Non-pigmented ciliary epithelial cell (primary cell): Measurements from ENCODE around the gene IMPACT.

Source experiments
- DNase-seq: peaks from one replicate; pipeline ENCODE4 v3.0.0-alpha.2; 2010; ENCODE audit warnings: low read depth

IMPACT gene

DNA sequence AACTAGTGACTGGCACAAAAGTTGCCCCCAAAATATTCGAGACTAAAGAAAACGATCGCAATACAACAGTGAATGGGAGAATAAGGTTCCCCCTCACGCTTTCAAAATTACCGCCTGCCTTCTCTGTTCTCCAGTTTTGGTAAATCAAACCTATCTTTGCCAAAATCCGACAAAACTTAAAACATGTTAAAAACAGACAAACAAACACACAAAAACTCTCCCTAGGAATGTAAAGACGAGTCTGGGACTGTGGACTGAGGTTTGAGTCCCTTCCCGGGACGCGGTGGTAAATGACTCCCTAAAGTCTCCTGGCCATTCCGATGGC, 435 bp upstream of the IMPACT start:
- DNase-seq, result no peak

DNA sequence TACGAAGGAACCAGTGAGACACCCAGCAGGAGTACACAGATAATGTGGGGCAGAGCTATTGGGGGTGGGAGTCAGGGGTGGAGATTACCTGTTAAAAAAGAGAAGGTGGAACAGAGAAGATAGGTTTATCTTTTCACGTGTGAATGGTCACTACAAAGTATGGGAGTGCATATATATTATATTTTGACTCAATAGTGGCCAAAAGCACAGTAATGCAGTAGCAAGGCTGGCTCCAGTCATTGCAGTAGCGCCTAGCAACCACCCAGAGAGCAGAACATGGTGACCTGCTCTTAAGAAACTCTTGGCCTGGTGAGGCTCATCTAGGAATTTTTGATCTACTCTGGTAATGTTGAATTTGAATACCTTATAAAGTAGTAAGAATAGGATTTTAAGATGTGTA, 1.0 kb downstream of the IMPACT start:
- DNase-seq, result no peak

DNA sequence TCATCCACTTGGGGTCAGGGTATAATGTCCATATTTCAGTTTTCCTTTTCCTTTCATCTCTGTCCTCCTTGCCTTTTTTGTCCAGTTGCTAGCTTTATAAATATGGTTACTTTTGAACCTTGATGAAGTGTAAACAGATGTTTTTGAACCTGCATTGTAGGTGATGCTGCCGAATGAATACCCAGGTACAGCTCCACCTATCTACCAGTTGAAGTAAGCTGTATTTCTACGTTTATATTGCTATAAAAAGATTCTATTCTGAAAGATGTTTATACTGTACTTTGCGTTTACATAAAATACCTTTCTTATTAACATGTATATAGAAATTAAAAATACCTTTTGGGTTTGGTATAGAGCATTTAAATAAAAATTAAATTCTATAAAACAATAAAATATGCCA, 2.2 kb downstream of the IMPACT start:
- no peak for DNase-seq

DNA sequence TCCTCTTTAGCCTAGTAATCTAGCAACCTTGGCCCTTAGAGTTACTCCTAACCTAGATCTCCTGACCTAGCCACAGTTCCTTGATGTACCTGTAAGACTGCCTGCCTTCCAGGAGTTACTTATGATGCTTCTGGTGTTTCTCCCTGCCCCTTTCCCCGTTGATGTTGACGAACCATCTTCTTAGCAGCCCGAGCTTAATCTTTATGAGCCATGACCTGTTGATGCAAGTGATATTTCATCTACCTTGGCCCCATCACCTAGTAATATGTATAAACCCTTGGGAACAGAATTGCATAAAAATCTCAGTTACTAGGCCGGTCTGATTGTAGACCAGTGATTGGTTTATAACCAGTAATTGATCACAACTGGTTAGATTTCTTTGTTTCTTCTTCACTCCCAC, 2.7 kb downstream of the IMPACT start:
- no peak for DNase-seq

DNA sequence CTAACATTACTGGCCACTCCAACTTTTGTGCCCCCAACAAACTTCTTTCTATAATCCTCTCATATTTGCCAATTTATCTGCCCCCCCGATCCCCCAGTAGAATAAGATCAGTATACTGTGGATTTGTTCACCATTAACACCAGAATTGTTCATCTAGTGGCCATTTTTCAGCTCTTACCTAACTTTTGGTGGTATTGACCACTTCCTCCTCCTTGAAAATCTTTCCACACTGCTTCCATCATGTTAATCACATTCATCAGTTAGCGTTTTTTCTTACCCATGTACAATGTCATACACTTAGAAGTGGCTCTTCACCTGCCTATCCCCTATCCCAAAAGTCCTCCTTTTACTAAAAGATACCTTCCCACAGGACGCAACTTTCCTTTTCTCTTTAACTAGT, 6.1 kb downstream of the IMPACT start:
- no peak for DNase-seq

DNA sequence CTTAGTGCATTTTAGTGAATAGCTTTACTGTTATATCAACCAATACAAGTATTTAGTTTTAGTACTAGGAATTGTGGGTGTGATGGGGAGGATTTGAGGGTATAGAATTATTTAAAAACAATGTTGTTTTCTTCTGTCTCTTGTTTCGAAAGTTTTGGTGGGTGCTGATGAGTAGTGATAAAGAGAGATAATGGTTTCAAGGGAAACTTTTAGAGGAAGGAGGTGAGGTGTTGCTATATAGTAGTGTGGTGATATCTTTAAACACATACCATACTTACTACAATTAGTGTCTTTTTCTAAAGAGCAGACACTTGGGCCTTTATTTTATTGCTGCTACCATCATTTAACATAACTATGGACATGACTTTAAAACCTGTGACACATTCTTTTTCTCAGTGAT, 10.5 kb downstream of the IMPACT start:
- no peak for DNase-seq

DNA sequence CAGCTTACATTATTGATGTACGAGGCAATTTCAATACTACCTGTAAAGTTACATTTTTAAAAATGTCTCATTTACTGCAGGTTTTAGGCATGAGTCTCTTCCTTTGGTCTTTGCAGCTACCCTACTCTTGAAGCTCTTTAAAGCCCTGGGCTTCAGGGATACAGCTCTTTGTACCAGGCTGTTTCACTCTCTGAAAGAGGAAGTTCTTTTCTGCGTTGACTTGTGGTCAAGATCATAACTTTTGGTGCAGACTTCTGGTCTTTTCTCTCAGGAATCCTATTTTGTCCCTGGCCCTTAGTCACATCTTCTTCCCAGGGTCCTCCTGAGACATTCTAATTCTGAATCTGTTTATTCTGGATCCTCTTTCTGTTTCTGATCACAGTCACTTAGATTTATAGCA, 17.4 kb downstream of the IMPACT start:
- no peak for DNase-seq

DNA sequence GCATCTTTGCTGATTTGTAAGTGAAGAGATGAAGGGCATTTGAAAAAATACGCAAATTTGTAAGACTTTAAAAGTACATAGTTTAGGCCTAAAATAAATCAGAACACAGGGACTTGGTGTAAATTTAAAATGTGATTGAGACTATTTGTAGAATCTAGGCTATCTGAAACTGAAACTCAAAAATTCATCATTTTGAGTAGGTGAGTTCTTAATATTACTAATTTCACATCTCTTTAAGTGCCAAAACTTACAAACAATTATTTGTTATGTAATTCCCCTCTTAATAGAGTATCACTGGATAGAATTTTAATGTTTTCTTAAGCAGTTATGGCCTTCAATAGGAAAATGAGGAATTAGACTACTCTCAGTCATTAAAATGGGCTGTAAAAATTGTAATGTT, 20.0 kb downstream of the IMPACT start:
- no peak for DNase-seq

DNA sequence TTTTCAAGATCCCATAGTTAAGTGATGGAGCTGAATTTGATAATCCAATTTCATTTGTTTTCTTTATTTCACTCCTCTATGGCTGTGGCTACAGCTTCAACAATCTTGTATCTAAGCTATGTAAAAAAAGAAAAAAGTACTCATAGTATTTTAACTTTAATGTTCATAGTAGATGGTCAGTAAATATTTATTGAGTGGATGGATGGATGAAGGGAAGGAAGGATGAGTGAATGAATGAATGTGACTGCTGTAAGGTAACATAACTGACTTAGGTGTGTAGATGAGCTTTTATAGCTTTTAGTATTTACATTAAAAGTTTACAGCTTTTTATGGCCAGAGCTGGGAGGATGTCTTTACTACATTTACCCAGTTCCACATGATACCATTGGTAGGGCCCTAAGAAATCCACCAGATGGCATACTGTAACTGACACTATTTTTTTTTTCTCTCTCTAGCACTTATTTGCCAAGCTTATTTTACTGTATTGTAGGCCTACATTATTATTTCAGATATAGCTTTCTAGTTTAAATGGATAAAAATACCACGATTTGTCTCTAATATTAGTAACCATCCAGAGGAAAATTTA, 20.6 kb downstream of the IMPACT start:
- no peak for DNase-seq

DNA sequence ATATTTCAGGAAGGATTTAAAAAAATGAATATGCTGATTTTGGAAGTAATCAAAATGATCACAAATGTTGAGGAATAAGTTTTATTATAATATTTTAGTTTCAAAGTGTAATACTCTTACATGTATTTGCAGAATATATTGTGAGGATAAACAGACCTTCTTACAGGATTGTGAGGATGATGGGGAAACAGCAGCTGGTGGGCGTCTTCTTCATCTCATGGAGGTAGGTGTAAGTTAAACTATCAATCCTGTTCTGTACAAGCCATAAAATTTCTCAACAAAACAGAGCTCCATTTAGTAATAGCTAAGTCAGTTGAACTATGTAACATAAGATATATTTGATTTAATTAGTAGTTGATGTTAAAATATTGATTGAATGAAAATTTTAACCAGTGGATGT, 21.5 kb downstream of the IMPACT start:
- no peak for DNase-seq

DNA sequence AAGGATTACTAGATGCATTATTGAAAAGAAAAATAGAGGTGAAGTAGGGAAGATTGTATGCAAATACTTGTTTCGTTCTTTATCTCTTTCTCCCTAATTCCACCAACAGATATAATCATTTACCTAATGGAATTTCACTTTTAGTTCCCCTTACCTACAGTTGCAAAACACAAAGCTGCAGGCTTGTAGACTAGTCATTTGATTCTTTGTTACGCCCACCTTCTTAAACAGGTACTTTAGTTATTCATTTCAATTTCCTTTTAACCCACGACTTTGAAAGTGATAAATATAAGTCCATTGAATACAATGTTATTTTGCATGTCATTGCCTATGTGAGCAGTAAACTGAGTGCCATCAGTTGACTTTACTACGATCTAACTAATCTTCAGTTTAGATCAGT, 30.1 kb downstream of the IMPACT start:
- DNase-seq, result no peak

DNA sequence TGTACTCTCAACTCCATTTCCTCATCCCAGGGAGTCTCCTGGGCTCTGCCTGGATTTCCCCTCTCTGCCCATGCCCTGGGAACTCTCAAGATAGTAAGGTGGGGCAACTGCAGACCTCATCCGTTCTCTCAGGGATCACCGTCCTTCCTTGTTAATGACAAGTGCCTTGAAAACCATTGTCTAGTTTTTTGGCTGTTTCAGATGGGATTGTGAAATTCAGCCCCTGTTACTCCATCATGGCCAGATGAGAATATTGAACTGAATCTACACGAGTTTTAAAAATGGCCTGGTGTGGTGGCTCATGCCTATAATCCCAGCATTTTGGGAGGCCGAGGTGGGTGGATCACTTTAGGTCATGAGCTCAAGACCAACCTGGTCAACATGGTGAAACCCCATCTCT, 33.3 kb downstream of the IMPACT start:
- no peak for DNase-seq

DNA sequence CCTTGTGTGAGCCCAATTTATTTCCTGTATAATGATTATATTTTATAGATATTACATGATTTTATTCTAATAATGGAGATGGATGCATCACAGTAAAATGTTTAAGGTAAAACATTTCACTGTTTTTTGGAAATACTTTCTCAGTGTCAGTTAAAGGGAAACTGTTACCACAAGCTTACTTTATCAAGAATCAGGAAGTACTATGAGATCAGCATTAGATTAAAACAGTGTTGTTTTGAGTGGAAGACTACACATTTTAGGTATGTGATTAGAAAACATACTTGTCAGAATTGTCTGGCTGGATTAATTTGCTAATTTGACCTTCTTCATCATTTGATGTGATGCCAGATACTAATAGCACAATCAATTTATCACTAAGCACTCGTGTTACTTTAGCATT, 33.9 kb downstream of the IMPACT start, which contains the start of gene HRH4:
TSS of gene HRH4 (plus strand) at position 250 of the 400 bp plus-strand sequence. CDS start at position 342, 92 bp downstream.
- no peak for DNase-seq

DNA sequence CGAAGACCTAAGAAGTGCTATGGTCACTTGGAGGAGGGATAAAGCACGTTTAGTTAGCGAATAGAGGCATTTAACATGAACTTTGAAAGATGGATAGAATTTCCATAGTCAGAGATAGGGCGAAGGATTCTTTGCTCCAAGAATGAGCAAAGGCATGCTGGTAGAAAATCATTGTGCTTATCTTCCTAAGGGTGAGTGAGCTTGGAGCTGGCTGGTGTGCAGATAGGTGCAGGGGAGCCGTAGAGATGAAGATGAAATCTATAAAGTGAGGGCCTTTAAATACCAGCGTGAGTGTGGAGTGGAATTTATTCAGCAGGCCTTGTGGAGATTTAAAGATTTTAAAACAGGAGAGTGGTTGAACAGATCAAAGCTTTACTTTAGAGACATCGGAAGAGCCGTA, 35.5 kb downstream of the IMPACT start:
- no peak for DNase-seq

DNA sequence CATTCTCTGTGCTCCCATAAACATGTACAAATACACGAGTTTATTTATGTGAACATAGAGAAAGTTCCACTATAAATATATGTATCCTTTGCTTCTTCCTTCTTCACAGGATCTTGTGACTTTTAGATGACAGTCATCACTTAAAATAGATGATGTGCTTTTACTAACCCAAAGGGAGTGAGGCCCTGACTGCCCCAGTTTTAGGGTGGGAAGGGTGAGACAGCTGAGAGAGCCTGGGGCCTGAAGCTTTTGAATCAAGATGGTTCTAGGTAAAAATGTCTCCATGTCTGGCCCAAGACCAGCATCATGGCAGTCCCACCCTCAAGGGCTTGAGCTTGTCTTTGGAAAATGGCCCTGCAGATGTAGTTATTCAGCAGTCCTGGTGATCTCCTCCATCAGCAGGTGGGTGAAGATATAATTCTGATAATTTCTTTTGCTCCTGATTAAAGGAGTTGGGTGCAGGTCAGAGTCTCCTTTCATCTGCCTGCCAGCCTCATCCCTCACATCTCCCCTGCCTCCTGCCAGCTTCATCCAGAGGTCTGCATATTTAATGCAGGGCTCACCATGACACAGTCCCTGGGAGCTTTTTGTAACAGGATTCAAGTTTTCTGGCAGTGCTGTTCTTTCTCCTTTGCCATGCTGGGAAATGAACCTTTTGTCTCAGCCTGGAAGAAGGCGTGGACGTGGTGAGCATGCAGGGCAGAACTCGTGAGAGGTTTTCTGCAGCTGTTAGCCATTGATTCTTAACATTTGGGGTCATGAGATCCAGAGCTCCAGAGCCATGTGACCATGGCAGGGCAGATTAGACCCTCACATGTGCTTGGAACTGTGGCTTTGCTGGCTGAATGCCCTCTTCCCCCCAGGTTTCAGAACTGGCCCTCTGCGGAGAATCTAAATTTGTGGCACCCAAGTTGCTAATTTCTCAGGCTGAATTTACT, 36.6 kb downstream of the IMPACT start:
- DNase-seq, result no peak

DNA sequence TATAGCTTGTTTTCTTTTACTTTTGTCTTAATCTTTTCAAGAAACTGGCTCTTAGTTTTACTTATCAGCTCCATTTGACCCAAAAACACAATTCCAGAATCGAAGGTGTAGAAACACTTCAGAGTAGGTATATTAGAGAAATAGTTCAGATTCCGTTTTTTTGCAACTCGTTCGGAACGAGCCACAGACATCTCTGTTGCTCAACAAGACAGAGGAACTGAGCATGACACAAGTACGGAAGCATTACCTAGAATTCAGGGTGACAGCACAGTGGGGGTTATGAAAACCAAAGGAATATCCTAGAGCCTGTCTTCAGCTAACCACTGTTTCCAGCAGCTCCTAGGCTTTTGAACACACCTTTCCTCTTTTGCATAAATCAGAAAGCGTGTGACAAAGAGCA, 39.0 kb downstream of the IMPACT start:
- no peak for DNase-seq

DNA sequence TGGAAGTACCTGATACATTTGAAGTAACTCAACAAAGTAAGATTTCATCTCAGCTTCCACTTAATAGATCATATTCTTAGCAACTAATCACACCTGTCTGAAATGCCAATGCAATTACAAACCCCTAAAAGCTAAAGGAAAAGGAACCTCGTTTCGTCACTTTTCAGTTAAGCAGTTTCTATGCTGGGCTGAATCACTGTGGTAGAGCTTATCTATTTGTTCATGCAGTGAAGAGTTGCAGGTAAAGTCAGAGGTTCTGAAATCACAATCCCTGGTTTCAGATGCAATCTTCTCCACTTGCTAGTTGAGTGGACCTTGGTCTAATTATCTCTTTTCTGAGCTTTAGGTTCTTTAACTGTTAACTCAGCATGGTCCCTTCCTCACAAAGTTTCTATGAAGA, 40.3 kb downstream of the IMPACT start:
- DNase-seq, result no peak

DNA sequence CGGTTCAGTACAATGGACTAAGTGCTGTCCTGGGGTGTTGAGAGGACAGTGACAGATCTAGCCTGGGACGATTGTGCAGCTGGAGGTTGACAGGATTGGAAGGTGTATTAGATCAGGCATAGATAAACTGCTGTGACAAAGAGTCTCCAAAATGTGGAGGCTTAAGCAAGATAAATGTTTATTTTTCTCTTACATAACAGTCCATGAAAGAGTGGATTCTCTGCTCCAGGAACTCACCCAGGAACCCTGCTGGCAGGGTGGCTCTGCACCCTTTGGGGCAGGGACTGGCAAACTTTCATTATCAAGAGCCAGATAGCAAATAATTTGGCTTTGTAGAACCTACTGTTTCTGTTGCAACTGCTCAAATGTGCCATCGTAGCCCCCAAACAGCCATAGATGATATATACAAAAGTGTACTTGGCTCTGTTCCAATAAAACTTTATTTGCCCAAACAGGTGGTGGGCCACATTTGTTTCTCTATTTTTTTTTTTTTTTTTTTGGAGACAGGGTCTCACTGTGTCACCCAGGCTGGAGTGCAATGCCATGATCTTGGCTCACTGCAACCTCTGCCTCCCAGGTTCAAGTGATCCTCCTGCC, 43.6 kb downstream of the IMPACT start:
- DNase-seq, result no peak

DNA sequence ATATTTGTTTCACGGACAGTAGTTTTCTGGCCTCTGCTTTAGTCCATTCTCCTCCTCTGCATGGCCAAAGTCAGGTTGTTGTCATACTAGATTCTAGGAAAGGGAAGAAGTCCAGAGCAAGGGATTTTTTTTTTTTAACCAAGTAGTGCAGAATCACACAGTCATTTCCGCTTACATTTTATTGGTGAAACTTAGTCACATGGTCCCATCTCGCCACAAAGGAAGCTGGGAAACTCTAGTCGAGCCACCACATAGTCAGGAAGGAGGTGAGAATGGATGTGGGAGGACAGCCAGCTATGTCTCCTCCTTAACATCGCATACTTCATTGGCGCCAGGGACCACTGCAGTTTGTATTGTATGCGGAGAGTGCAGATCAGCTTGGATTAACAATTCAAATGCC, 44.3 kb downstream of the IMPACT start:
- no peak for DNase-seq

DNA sequence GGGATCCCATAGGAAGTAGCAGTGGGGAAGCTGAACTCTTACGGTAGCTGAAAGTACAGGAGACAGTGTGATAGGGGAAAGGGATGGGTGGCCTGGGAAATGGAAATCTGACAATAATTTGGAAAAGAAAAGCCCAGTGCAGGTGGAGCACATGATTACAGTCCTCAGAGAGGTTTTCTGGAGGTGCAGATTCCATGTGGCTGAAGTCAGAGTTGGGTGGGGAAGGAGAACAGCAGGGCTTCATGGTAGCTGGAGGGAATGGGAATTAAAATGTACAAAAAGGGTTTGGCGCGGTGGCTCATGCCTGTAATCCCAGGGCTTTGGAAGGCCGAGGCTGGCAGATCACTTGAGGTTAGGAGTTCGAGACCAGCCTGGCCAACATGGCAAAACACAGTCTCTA, 46.1 kb downstream of the IMPACT start:
- DNase-seq, result no peak

DNA sequence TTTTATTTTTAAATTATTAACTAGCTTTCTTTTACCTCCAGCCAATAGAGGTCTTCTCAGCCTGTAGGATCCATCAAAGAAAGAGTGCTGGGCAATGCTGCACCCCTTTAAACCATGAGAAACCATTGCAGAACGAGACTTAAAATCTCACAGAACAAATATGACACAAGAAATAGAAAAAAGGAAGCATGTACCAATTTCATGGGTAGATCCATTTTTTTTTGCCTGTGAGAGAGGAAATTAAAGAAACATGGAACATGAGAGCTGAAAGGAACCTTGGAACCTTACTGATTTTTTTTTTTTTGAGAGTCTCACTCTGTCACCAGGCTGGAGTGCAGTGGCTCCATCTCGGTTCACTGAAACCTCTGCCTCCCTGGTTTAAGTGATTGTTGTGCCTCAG, 47.9 kb downstream of the IMPACT start:
- DNase-seq, result no peak

DNA sequence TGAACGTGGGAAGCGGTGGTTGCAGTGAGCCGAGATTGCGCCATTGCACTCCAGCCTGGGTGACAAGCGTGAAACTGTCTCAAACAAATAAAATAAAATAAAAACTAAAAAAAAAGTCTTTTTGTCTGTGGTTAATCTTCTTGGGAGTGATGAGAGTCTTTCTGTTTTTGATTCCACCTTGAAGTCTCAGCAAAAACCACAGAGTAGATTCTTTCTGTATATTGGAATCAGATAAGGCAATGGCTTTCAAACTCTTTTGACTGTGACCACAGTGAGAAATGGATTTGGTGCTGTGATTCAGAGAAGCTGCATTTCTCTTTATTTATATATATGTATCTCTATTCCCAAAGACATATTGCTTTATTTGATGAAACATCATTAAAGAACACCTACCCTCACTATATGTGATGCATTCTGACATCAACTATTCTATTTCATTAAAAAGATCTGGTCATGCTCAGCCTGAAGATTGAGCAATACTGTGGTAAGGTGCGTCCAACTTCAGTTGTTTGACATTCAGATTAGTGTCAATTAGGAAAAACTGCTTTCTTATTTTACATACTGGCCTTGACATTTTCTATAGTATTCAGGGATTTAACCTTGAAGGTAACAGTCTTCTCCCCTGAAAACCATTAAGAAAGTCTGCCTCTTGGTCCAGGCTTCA, 49.6 kb downstream of the IMPACT start:
- no peak for DNase-seq

DNA sequence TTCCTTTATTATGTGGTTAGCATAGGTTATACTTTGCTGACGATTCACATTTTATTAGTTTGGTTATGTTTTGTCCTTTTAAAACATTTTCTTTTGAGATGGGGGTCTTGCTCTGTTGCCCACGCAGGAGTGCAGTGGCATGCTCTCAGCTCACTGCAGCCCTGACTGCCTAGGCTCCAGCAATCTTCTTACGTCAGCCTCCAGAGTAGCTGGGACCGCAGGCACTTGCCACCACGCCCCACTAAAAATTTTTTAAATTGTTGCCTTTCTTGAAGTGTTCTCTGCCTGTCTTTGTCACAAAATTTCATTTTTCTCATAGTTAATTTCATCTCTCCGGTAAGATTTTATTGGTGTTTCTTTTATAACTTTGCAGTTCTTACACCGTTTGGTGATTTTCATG, 52.9 kb downstream of the IMPACT start:
- DNase-seq, result no peak
